22Rv1 (cell line): ENCODE measurements around the gene JMJD4.

ENCODE experiments used
- CTCF ChIP-seq: fragments of 450-650 bp; IDR thresholded peaks from 2 replicates; pipeline ENCODE4 v1.5.1; 2017; ENCODE audit warnings: mild to moderate bottlenecking
- ZFX ChIP-seq: fragments of 450-650 bp; IDR thresholded peaks from 2 replicates; pipeline ENCODE4 v1.6.1; 2017; ENCODE audit warnings: antibody characterized with exemption, borderline replicate concordance

DNA sequence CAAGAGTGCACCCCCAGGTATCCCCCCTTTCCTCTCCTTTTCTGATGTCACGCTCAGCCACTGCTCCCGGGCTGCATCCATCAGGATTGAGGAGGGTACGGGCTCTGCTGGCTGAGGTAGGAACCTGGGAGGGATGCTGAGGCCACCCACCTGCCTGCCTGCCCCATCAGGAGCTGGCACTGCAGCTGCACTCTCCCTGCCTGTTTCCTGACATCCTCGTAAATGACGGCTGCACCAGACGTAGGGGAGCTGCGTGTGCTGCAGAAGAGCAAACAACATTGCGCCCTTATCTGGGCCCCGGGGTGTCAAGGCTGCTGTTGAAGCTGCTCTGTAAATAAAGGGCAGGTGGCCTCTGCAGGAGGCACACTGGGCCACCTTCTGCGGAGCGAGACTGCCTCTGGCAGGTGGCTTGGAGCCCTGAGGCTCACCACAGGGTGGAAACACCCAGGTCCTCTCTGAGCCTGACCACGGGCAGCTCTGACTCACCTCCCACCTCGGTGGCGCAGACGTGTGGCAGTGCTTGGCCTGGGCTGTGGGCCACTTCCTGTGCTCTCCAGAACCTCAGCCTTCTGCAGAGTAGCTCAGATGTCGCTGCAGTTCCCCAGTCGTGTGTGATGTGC, 31.0 kb upstream of the JMJD4 start:
- TF ChIP-seq CTCF: no peak
- TF ChIP-seq ZFX: no peak
